Measurements from ENCODE around the gene ZNF575.
A peak's percentile ranks its signal among the peaks of the same experiment; 100 is the strongest.
"Not testable (repeated sequence)": the region's sequence is repeated elsewhere in the genome, so short reads cannot be mapped to it uniquely, and the experiment has no call there.

The ZNF575 gene

DNA sequence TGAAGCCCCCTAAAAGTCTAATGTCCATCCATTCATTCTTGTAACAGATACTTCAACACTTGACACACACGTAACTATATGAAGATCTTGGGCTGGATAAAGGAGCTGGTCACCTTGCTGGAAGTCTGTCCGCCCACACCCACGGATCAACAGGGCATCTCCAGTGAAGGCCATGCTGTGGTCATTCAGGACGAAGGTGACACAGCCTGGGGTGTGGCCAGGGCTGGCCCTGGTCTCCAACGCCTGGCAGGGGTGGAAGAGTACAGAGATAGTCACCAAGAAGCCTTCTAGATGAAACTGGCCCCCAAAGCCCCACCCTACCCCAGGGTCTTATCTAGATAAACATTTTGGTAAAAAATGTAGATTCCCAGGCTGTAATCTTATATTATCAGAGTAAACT lies 21.7 kb upstream of the ZNF575 start:
- DNase-seq: no peak

DNA sequence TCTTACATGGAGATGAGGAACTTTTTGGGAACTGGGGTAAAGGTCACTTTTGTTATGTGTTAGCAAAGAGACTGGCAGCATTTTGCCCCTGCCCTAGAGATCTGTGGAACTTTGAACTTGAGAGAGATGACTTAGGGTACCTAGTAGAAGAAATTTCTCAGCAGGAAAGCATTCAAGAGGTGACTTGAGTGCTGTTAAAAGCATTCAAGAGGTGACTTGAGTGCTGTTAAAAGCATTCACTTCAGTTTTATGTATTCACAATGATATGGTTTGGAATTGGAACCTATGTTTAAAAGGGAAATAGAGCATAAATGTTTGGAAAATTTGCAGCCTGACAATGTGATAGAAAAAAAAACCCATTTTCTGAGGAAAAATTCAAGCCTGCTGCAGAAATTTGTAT lies 20.6 kb upstream of the ZNF575 start:
- not testable (repeated sequence) for DNase-seq

DNA sequence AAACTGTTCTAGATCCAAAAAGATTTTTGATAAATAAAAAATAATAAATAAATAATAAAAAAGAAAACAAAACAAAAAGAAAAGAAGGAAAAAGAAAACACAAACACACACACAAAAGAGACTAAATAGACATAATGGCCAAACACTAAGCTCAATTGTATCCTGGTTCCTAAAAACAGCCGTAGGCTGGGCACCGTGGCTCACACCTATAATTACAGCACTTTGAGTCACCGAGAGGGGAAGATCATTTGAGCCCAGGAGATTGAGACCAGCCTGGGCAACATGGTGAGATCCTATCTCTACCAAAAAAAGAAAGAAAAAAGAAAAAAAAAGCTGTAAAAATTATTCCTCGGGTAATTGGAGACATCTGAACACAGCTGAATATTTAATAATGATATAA lies 14.9 kb upstream of the ZNF575 start:
- DNase-seq: no peak

DNA sequence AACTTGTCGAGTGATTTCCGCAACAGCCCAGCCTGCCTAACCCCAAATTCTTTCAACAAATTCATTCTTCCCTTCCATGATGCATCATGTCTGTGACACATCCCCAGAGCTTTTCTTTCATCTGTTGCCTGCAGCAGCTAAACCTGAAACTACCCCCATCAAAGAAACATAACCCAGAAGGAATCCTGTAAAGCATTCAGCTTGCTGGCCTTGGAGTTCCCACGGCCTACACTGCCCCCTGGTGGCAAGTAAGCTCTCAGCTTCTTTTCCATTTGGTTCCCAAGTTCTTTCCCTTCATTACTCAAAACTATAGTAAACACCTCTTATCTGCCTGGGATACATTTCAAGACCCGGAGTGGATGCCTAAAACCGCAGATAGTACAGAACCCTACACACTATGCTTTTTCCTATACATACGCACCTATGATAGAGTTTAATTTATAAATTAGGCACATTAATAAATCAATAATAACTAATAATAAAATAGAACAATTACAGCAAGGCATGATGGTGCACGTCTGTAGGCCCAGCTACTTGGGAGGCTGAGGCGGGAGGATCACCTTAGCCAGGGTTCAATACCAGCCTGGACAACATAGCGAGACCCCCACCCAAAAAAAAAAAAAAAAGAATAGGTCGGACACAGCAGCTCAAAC lies 13.4 kb upstream of the ZNF575 start:
- DNase-seq: peak; percentile 85

DNA sequence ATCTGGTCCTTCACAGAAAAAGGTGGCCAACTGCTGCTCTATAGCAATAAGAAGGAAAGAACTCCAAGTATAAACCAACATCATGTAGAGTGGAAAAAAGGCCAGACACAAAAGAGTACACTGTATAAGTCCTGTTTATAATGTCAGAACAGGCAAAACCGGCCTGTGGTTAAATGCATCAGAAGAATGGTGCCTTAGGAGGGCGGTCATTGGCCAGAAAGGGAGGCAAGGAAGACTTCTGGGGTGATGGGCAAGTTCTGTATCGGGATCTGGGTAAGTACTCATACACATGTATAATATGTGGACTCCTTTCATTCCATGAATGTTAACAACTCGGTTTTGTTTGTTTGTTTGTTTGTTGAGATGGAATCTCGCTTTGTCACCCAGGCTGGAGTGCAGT lies 10.1 kb upstream of the ZNF575 start:
- no peak for DNase-seq

DNA sequence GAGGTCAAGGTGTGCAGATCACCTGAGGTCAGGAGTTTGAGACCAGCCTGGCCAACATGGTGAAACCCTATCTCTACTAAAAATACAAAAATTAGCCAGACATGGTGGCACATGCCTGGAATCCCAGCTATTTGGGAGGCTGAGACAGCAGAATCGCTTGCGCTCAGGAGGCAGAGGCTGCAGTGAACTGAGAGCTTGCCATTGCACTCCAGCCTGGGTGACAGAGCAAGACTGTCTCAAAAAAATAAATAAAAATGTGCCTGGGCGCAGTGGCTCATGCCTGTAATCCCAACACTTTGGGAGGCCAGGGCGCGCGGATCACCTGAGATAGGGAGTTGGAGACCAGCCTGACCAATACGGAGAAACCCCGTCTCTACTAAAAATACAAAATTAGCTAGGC lies 9.3 kb upstream of the ZNF575 start:
- DNase-seq: not testable (repeated sequence)

DNA sequence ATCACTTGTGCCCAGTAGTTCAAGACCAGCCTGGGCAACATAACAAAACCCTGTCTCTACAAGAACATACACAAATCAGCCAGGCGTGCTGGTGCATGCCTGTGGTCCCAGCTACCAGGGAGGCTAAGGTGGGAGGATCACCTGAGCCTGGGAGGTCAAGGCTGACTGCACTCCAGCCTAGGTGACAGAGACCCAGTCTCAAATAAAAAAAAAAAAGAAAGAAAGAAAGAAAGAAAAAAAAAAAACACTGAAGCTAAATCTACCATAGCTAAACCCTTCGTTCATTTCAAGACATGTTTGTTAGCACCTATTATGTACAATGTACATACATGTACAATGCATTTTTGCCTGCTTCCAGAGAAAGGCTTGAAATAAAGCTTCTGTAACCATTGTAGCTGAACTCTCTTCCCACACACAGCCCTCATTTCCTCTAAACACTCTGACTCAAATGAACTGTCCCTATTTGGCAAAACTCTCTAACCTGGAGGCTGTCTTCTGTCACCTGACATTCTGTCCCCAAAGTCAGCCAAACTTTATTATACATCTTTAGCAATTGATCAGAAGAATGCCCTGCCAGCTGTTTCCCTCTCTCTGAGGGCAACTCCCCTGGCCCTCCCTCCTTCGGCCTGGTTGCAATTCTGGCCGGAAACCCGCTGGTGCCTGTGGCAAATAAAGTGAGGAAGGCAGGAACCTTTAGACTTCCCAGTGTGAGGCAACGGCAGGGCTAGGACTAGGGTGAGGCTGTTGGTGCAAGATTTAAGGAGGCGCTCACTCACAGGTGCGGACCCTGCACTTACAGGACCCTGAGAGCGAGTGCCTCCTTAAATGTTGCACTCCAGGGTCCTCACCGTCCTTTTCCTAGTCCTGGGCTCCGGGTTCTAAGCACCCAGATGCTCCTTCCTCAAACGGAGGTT lies 7.8 kb upstream of the ZNF575 start:
- peak; percentile 32 for DNase-seq

DNA sequence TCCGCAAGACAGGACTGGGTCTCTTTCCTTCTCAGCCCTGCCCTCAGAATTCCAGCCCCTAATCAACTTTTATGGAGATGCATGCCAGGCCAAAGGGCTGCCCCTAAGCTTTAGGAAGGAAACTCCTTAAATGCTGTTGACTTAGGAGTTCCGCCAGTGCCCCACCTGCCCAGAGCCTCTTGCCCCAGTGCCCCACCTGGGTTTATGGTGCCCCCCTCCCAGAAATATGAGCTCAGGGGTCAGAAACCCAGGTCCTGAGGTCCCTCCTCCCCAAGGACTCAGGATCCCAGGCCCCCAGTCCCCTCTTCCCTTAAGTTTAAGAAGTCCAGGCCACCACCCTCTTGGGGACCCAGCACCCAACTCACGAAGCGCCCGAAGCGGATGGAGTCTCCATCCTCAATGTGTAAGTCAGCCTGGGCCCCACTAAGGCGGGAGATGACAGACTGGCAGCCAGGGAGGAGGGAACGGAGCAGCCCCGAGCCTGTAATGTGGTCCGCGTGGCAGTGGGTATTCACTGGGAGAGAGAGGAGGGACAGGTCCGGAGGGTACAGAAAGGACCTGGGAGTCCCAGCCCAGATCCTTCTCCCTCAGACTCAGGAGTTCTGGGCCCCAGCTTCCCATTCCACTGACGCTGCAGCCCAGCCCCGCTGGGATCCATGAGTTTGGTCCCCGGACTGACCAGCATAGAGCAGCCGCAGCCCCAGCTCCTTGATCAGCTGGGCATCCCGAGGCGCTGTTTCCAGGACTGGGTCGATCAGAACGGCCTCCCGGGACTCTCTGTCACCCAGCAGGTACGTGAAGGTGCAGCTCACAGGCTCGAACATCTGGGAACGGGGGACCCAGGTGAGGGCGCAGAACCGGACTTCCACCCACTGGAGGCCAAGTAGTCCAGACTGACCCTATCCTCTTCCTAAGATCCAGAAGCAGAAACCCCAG lies 6.9 kb upstream of the ZNF575 start:
- peak; percentile 44 for DNase-seq

DNA sequence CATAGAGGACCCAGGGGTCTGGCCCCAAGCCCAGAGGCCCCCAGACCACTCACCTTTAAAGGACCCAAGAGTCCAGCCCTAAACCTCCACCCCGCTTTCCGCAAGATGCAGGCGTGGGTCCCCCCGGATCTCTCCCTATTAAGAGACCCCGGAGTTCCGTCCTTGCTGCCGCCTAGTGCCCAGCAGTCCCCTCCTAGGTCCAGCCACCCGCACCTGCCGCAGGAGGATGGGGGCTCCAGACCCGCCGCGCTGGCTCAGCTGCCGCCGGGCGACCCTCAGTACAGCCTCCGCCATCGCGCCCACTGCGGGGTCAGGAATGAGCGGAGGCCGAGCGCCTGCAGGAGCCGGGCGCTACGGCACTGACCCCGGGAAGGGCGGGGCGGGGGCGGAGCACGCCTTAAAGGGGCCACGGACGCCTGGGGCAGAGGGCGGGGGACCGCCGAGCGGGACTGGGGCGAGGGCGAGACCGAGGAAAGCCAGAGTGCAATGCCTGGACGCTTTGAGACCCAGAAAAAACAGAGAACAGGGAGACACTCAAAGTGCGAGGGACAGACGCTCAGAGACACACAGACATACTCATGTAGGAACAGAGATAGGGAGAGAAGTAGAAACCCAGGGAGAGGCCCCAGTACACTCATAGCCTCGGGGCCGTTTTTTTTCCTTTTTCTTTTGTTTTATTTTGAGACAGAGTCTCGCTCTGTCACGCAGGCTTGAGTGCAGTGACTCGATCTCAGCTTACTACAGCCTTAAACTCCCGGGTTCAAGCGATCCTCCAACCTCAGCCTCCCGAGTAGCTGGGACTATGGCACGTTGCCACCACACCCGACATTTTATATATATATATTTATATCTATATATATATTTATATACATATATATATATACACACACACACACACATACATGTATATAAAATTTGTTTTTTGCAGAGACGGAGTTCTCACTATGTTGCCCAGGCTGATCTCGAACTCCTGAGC lies 5.8 kb upstream of the ZNF575 start, which contains the start of gene ETHE1:
ETHE1 (minus strand) TSS at position 318 of the 976 bp plus-strand sequence; CDS start at position 294, 24 bp downstream.
- peak; percentile 84 for DNase-seq

DNA sequence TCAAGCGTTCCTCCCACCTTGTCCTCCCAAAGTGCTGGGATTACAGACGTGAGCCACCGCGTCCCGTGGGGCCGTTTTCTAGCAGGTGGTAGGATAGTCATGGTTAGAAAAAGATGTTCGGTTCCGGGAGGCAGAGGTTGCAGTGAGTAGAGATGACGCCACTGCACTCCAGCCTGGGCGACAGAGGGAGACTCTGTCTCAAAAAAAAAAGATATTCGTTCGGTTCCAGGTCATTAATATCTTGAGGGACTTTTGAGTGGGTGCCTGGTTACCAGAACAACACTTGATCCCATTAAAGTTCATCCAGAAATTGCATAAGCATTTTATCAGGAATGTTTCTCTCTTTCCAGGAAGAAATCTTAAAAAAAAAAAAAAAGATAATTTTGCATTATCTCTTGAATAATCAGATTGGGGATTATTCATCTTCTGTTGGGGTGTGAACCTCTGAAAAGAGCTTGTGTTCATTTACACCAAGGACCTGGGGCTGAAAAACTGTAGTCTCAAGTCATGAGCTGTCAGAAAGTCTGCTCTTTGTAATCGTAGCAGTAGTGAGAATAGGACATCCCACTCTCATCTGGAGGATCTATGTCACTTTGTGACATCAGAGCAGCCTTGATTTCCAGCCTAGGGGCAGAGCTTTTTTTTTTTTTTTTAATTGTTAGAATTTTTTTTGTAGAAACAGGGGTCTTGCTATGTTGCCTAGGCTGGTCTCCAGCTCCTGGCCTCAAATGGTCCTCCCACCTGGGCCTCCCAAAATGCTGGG lies 4.9 kb upstream of the ZNF575 start:
- DNase-seq: no peak

DNA sequence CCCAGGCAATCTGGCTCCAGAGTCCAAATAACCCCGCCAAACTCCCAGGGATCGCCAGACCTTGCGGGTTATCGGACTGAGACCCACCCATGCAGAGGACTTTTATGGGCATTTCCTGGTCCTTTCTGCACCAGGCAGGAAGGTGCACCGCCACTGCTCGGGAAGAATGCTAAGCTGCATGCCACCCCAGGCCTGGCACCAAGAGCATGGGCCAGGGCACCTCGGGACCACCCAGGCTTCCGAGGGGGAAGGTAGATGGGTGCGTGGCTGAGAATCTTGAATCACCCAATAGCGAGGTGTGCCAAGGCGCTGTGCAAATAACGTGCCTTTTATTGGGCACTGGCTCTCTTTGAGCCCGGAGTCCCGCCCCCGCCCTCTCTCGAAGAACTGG lies 422 bp upstream of the ZNF575 start:
- DNase-seq: peak; percentile 83

DNA sequence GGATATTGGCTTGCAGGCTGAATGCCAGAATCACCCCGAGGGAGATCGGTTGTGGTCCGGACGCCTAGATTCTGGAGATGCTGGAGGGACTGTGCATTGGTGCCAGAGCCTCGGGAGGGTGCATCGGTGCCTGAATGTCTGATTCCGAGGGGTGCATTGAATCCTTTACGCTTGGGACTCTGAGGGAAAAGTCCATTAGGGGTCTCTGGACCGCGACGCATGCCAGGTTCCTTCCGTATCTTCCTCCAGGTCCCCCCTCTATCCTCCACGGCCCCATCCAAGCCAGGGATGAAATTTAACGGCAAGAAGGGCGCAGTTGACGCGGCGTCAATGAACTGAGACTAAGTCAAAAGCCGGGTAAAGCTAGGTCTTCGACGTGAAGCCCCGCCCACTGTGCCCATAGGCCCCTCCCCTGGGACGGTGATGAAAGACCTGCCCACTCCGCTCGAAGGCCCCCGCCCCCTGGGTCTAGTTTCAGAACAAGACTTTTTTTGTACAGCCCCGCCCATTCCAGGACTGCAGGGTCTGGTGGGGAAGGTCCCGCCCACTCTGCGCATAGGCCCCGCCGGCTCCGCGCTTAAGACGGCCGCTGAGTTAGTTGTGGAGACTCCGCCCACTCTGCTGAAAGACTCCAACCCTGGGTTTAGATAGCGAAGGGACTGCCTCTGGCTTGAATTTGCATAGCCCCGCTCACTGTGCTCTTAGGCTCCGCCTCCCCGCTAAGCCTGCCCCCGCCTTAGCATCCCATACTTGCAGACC lies 737 bp downstream of the ZNF575 start:
- DNase-seq: peak; percentile 100

DNA sequence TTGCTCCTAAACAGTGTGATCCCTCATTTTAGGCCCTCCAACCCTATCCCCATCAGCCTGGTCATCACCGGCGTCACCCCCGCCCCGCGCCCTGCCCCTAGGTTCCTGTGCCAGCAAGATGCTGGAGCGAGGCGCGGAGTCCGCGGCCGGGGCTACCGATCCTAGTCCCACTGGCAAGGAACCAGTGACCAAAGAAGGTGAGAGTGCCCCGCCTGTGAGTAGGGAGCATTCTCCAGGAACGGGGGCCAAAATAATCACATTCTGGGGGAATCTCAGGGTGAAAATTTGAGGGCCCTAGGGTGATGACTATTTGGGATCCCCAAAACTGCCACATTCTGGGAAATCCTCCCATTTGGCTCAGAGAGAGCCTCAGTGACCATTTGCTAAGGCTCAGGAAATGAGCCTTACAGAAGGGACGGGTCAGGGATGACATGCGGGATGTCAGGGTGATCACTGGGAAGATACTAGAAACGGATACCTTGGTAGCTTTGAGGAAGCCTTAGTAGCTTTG lies 1.4 kb downstream of the ZNF575 start:
- no peak for DNase-seq

DNA sequence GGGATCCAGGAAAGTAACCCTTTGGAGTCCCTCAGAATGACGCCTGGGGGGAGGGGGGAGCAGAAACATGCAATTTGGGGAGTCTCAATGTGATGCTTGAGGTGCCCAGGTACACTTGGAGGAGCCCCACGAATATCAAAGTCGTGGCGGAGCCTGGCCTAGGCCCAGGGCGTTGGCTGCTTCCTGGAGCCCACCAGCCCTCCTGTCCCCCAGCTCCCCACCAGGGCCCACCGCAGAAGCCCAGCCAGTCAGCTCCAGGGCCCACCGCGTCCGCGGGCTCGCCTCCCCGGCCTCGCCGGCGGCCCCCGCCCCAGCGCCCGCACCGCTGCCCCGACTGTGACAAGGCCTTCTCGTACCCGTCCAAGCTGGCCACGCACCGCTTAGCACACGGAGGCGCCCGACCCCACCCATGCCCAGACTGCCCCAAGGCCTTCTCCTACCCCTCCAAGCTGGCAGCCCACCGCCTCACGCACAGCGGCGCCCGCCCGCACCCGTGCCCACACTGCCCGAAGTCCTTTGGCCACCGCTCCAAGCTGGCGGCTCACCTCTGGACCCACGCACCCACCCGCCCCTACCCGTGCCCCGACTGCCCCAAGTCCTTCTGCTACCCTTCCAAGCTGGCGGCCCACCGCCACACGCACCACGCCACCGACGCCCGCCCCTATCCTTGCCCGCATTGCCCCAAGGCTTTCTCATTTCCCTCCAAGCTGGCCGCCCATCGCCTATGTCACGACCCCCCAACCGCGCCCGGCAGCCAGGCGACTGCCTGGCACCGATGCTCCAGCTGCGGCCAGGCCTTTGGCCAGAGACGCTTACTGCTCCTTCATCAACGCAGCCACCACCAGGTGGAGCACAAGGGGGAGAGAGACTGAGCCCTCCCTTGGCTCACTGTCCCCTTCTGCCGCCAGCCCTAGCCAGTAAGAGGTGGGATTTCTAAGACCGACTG lies 2.1 kb downstream of the ZNF575 start:
- DNase-seq: peak; percentile 88

DNA sequence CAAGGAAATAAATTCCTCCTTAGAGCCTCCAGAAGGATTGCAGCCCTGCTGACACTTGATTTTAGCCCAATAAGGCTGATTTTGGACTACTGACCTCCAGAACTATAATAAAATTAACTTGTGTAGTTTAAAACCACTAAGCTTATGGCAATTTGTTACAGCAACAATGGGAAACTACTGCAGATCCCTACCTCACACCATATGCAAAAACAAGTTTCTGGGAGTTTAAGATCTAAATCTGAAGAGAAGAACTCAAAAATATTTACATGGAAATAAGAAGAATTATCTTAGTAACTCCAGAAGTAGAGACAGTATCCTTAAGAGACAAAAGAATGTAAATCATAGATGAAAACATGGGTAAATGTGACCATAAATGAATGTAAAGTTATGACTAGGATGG lies 5.9 kb downstream of the ZNF575 start:
- no peak for DNase-seq

DNA sequence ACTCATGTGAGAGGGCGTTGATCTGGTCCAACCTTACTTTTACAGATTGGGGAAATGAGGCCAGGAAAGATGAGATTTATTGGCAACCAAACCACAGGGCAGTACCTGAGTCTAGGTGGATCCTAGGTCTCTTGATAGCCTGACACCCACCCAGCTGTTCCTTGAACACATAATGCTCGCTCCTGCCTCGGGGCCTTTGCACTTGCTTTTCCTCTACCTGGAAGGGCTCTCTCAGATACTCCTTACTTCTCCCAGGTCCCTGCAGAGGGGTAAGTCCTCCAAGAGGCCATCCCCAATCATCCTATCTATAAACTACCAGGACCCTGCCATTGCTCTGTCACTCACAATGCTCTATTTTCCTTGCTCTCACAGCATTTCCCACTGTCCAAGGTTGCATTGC lies 7.4 kb downstream of the ZNF575 start:
- no peak for DNase-seq

DNA sequence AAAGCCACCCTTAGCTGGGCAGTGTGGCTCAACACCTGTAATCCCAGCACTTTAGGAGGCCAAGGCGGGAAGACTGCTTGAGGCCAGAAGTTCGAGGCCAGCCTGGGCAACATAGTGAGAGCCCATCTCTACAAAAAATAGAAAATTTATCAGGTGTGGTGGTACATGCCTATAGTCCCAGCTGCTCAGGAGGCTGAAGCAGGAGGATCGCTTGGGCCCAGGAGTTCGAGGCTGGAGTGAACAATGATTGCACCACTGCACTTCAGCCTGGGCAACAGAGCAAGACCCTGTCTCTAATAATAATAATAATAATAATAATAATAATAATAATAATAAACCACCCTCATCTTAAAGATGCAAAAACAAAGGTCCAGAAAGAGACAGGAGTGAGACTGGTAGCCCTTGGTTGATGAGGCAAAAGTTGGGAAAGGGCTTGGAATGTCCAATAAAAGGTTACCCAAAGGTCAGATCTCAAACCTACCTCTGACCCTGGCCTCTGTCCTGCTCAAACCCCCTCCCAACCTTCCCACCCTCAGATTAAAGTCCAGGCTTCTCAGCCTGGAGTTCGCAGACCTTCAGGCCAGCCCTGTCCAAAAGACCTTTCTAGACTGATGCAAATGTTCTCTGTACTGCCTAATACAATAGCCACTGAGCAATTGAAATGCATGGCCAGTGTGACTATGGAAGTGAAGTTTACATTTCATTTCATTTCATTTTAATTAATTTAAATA lies 9.1 kb downstream of the ZNF575 start:
- DNase-seq: no peak

DNA sequence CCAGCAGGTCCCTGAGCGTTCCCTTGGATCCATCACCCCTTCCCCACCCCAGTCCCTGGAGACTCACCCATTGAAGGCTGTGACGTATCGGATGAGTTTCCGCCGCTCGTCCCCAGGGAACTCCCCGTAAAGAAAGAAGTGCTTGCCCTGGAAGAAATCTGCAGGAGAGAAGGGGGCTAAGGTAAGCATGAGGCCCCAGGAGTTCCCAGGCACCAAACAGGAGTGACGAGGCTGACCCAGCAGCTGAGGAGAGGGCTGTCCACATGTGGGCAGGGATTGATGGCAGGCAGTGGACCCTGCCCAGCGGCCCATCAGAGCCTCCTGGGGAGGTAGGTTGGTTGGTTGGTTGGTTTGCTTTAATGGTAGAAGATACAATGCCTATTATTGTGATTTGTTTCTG lies 11.1 kb downstream of the ZNF575 start:
- no peak for DNase-seq

Data from NCI-H82 (cell line).